H1 (cell line): Measurements from ENCODE around the gene TAB3. TPM values are rescaled to one million over a fixed set of nuclear protein-coding genes. Genes with fewer than 3 reads are reported as not detected.

Experiments used
- CTCF ChIA-PET: fragments of 300-600 bp; sonication (Branson Sonifier 250); formaldehyde crosslinking; loops from one replicate; lab custom pipeline; 2021; ENCODE audit not compliant: partially characterized antibody; lab: Charles Lee
- POLR2A ChIA-PET: fragments of 300-600 bp; sonication (Branson Sonifier 250); formaldehyde crosslinking; loops from one replicate; lab custom pipeline; 2021; ENCODE audit warnings: inconsistent platforms; ENCODE audit not compliant: partially characterized antibody; lab: Charles Lee
- DNase-seq, 2 experiments: peaks; one replicate each; pipeline versions ENCODE4 v3.0.0 to v3.0.0-alpha.2; 2010 to 2022; ENCODE audit warnings: low spot score in 2 of 2, low read depth in 1 of 2, mixed read lengths in 1 of 2
- FAIRE-seq: peaks from 2 replicates; lab custom pipeline; 2011; peaks lifted over from hg19 to GRCh38; lab: Jason Lieb, UNC
- H2AFZ ChIP-seq: 2 replicates; pipeline ENCODE4 v1.8.1; 2012; ENCODE audit warnings: low read length, inconsistent platforms
- H2AK5ac ChIP-seq: 2 replicates; pipeline ENCODE4 v1.6.1; 2013; ENCODE audit warnings: low read depth, low read length
- H2BK120ac ChIP-seq: replicated peaks from 2 replicates; pipeline ENCODE3; 2013; ENCODE audit warnings: low read depth, low read length, inconsistent platforms
- H2BK12ac ChIP-seq: 2 replicates; pipeline ENCODE4 v1.6.1; 2013; ENCODE audit warnings: low read depth, low read length
- H2BK15ac ChIP-seq: 2 replicates; pipeline ENCODE4 v1.6.1; 2013; ENCODE audit warnings: low read length
- H2BK20ac ChIP-seq: 2 replicates; pipeline ENCODE4 v1.6.1; 2013; ENCODE audit warnings: low read length
- H2BK5ac ChIP-seq: 2 replicates; pipeline ENCODE4 v1.6.1; 2013; ENCODE audit warnings: low read depth, low read length
- H3K14ac ChIP-seq: 2 replicates; pipeline ENCODE4 v1.6.1; 2013; ENCODE audit warnings: inconsistent platforms; ENCODE audit not compliant: insufficient read length
- H3K18ac ChIP-seq: 2 replicates; pipeline ENCODE4 v1.6.1; 2013; ENCODE audit warnings: low read length; ENCODE audit errors: extremely low read depth
- H3K23ac ChIP-seq: 2 replicates; pipeline ENCODE4 v1.6.1; 2013; ENCODE audit warnings: inconsistent platforms; ENCODE audit not compliant: insufficient read length
- H3K23me2 ChIP-seq: 2 replicates; pipeline ENCODE4 v1.6.1; 2013; ENCODE audit warnings: low read depth, low read length
- H3K27ac ChIP-seq: 2 replicates; pipeline ENCODE4 v1.6.1; 2011; ENCODE audit warnings: low read depth, low read length, inconsistent platforms
- H3K27me3 ChIP-seq, 4 experiments: replicated peaks in 1 of 4; 1 replicate in 1 of 4; 2 replicates in 3 of 4; pipeline versions ENCODE4 v1.6.1 to v1.8.1; 2011 to 2013; ENCODE audit warnings: low read length in 3 of 4, mild to moderate bottlenecking in 3 of 4, inconsistent platforms in 2 of 4, mixed read lengths in 2 of 4, moderate library complexity in 1 of 4; ENCODE audit not compliant: control insufficient read depth in 3 of 4, insufficient read depth in 3 of 4; ENCODE audit errors: extremely low read depth in 1 of 4
- H3K36me3 ChIP-seq, 4 experiments: 2 replicates each; pipeline versions ENCODE4 v1.6.1 to v1.8.1; 2011 to 2013; ENCODE audit warnings: mild to moderate bottlenecking in 4 of 4, low read length in 3 of 4, moderate library complexity in 2 of 4, control low read depth in 1 of 4, inconsistent platforms in 1 of 4; ENCODE audit not compliant: insufficient read depth in 4 of 4, control insufficient read depth in 2 of 4
- H3K4ac ChIP-seq: replicated peaks from 2 replicates; pipeline ENCODE3; 2013; ENCODE audit warnings: low read length, low read depth, mixed read lengths, inconsistent platforms; ENCODE audit not compliant: insufficient read length
- H3K4me1 ChIP-seq, 4 experiments: replicated peaks in 1 of 4; 1 replicate in 1 of 4; 2 replicates in 3 of 4; pipeline versions ENCODE4 v1.6.1 to v1.8.1; 2011 to 2013; ENCODE audit warnings: low read length in 3 of 4, inconsistent platforms in 2 of 4, mixed read lengths in 1 of 4; ENCODE audit not compliant: insufficient read depth in 4 of 4, control insufficient read depth in 3 of 4
- H3K4me2 ChIP-seq, 2 experiments: 2 replicates each; pipeline versions ENCODE4 v1.6.1 to v1.8.1; 2011 to 2013; ENCODE audit warnings: low read depth in 2 of 2, low read length in 2 of 2, control low read depth in 1 of 2, inconsistent platforms in 1 of 2, mild to moderate bottlenecking in 1 of 2; ENCODE audit not compliant: insufficient read depth in 1 of 2
- H3K4me3 ChIP-seq, 4 experiments: fragments of 200-600, 300-600 bp in 1 of 4; sonication (generic), shearing (Covaris generic), sonication (Bioruptor Twin) in 1 of 4; 2 replicates each; pipeline versions ENCODE4 v1.5.1 to v1.8.1; 2011 to 2016; ENCODE audit warnings: low read length in 4 of 4, low read depth in 3 of 4, control low read depth in 2 of 4, inconsistent platforms in 2 of 4, mild to moderate bottlenecking in 2 of 4, mixed read lengths in 1 of 4, moderate library complexity in 1 of 4; ENCODE audit not compliant: insufficient read depth in 2 of 4; ENCODE audit errors: extremely low read depth in 1 of 4
- H3K56ac ChIP-seq: replicated peaks from 2 replicates; pipeline ENCODE3; 2013; ENCODE audit warnings: low read depth, mild to moderate bottlenecking, mixed read lengths, low read length, inconsistent platforms; ENCODE audit not compliant: insufficient read length
- H3K79me1 ChIP-seq: 2 replicates; pipeline ENCODE4 v1.6.1; 2013; ENCODE audit warnings: low read depth, low read length, control low read depth
- H3K79me2 ChIP-seq, 2 experiments: 2 replicates each; pipeline versions ENCODE4 v1.6.1 to v1.8.1; 2012 to 2013; ENCODE audit warnings: low read length in 2 of 2, mild to moderate bottlenecking in 2 of 2, inconsistent platforms in 1 of 2; ENCODE audit not compliant: insufficient read depth in 2 of 2, control insufficient read depth in 1 of 2
- H3K9ac ChIP-seq, 4 experiments: replicated peaks in 1 of 4; 1 replicate in 1 of 4; 2 replicates in 3 of 4; pipeline versions ENCODE4 v1.6.1 to v1.8.1; 2011 to 2013; ENCODE audit warnings: low read depth in 3 of 4, low read length in 3 of 4, control low read depth in 2 of 4, mild to moderate bottlenecking in 2 of 4, moderate library complexity in 2 of 4, inconsistent platforms in 1 of 4; ENCODE audit errors: extremely low read depth in 1 of 4
- H3K9me3 ChIP-seq, 2 experiments: 2 replicates each; pipeline versions ENCODE4 v1.6.1 to v1.8.1; 2012 to 2013; ENCODE audit warnings: mild to moderate bottlenecking in 2 of 2, moderate library complexity in 2 of 2, control low read depth in 1 of 2, inconsistent platforms in 1 of 2, low read depth in 1 of 2, low read length in 1 of 2, mixed read lengths in 1 of 2; ENCODE audit not compliant: insufficient read depth in 2 of 2
- H4K20me1 ChIP-seq, 2 experiments: replicated peaks in 1 of 2; 2 replicates each; pipeline versions ENCODE3 to v1.8.1; 2011 to 2013; ENCODE audit warnings: inconsistent platforms in 2 of 2, low read length in 2 of 2, mild to moderate bottlenecking in 1 of 2; ENCODE audit not compliant: insufficient read depth in 2 of 2, control insufficient read depth in 1 of 2
- H4K5ac ChIP-seq: 2 replicates; pipeline ENCODE4 v1.6.1; 2013; ENCODE audit warnings: low read length, low read depth, mixed read lengths, inconsistent platforms; ENCODE audit not compliant: insufficient read length
- H4K8ac ChIP-seq: 2 replicates; pipeline ENCODE4 v1.8.0; 2013; ENCODE audit warnings: mild to moderate bottlenecking, moderate library complexity, low read length, inconsistent platforms; ENCODE audit not compliant: insufficient read depth; ENCODE audit errors: extremely low read depth
- H4K91ac ChIP-seq: replicated peaks from 2 replicates; pipeline ENCODE3; 2013; ENCODE audit warnings: low read length, mixed read lengths, inconsistent platforms; ENCODE audit not compliant: insufficient read length
- RXRA ChIP-seq: IDR thresholded peaks from 2 replicates; pipeline ENCODE4 v1.6.1; 2011; ENCODE audit warnings: low read depth, mild to moderate bottlenecking, low read length, moderate library complexity; ENCODE audit not compliant: insufficient read depth
- SP2 ChIP-seq: IDR thresholded peaks from 2 replicates; pipeline ENCODE4 v1.6.1; 2012; ENCODE audit warnings: mild to moderate bottlenecking, low read length, inconsistent platforms
- WGBS, 2 experiments: shearing (Covaris generic) in 1 of 2; methylation state at CpG; one replicate each; pipeline versions ENCODE4 v1.1.6 to v1.1.7; 2013 to 2015; ENCODE audit warnings: low lambda C conversion rate in 2 of 2, mixed read lengths in 2 of 2, inconsistent platforms in 1 of 2, low coverage in 1 of 2, missing lambda C conversion rate in 1 of 2; ENCODE audit not compliant: insufficient replicate concordance in 2 of 2, insufficient coverage in 1 of 2, insufficient read length in 1 of 2; ENCODE audit errors: extremely low coverage in 1 of 2, missing lambda C conversion rate in 1 of 2; 5-methylcytosine and 5-hydroxymethylcytosine counted together
- polyA plus RNA-seq, 7 experiments: library from polyadenylated mRNA; depleted of rRNA in 3 of 7; stranded (reverse) in 5 of 7; unstranded in 2 of 7; fragments of >200 nt in 5 of 7; fragments of 200-250 nt in 2 of 7; gene quantifications; 1 replicate in 5 of 7; 2 replicates in 1 of 7; 4 replicates in 1 of 7; pipeline versions ENCODE4 v1.2.1 to v1.2.3, GENCODE V29; 2011 to 2013; ENCODE audit warnings: missing spikeins in 2 of 7, mixed read lengths in 2 of 7
- total RNA-seq: library from RNA; stranded (reverse); fragmentation: NEBNext Ultra II Directional; extraction: Animal tissue kit (Norgen Biotek cat#: 25700); gene quantifications from 2 replicates; pipeline ENCODE4 v1.2.1, GENCODE V29; 2021

Gene TAB3
- total and polyA plus RNA-seq, 2 of the 8 experiments (the other 6 are each of a cell fraction or from before 2014, with no cell fraction given), result 12.7 to 12.9 TPM

- POLR2A ChIA-PET, result no interaction called here
- H4K20me1 ChIP-seq, result no peaks in the 10 kb centered on the region
- WGBS, 2 experiments, result 85% methylated on average over 7 of the region's 7 CpGs; no CpG with 5 or more reads in 1 of the 2 experiments
- H2BK12ac ChIP-seq, result peak overlapping the region; percentile 98; the same call in 1 of the 2 replicates
- no peak overlapping the region for H3K4me2 ChIP-seq
- no peaks in the 10 kb centered on the region for H3K79me2 ChIP-seq
- H2BK15ac ChIP-seq, result peak overlapping the region; percentile 76; the same call in 1 of the 2 replicates
- H4K91ac ChIP-seq, result peak overlapping the region; percentile 88
- H3K23me2 ChIP-seq, result no peaks in the 10 kb centered on the region
- peak overlapping the region; percentile 48; the same call in 1 of the 2 replicates for H3K18ac ChIP-seq
- H3K79me1 ChIP-seq, result no peaks in the 10 kb centered on the region
- DNase-seq, result no peak
- FAIRE-seq, result no peak
- H2AFZ ChIP-seq, result no peak overlapping the region
- no peak overlapping the region for H3K23ac ChIP-seq
- no peak overlapping the region for H3K56ac ChIP-seq
- no peak overlapping the region for H3K27ac ChIP-seq
- no peak overlapping the region for H3K14ac ChIP-seq
- peak overlapping the region; percentile 100; the same call in 1 of the 2 replicates for H2AK5ac ChIP-seq
- TF ChIP-seq RXRA (no peak), SP2 (no peak)
- no peak overlapping the region for H4K5ac ChIP-seq
- H3K4ac ChIP-seq, result no peak overlapping the region
- H3K27me3 ChIP-seq, result peaks cover 0 to 2% (median 0%) of the 10 kb centered on the region in 4 experiments; a peak in 1 of 7 replicates
- no peaks in the 10 kb centered on the region for H3K9me3 ChIP-seq
- CTCF ChIA-PET, result no interaction called here
- H3K4me3 ChIP-seq, result no peak overlapping the region
- H2BK20ac ChIP-seq, result peak overlapping the region; percentile 21; the same call in 1 of the 2 replicates
- H4K8ac ChIP-seq, result no peak overlapping the region
- no peaks in the 10 kb centered on the region for H3K36me3 ChIP-seq
- no peak overlapping the region for H3K9ac ChIP-seq
- H2BK120ac ChIP-seq, result no peak overlapping the region
- H2BK5ac ChIP-seq, result peak overlapping the region; percentile 52; the same call in 1 of the 2 replicates
- no peaks in the 10 kb centered on the region for H3K4me1 ChIP-seq
These were observed 82.8 kb downstream of the TAB3 start for GRCh38 chrX:30806187-30806728.
